ENCODE measurements around the gene VAT1L.
"Not testable (repeated sequence)": the region's sequence is repeated elsewhere in the genome, so short reads cannot be mapped to it uniquely, and the experiment has no call there.

The VAT1L gene

DNA sequence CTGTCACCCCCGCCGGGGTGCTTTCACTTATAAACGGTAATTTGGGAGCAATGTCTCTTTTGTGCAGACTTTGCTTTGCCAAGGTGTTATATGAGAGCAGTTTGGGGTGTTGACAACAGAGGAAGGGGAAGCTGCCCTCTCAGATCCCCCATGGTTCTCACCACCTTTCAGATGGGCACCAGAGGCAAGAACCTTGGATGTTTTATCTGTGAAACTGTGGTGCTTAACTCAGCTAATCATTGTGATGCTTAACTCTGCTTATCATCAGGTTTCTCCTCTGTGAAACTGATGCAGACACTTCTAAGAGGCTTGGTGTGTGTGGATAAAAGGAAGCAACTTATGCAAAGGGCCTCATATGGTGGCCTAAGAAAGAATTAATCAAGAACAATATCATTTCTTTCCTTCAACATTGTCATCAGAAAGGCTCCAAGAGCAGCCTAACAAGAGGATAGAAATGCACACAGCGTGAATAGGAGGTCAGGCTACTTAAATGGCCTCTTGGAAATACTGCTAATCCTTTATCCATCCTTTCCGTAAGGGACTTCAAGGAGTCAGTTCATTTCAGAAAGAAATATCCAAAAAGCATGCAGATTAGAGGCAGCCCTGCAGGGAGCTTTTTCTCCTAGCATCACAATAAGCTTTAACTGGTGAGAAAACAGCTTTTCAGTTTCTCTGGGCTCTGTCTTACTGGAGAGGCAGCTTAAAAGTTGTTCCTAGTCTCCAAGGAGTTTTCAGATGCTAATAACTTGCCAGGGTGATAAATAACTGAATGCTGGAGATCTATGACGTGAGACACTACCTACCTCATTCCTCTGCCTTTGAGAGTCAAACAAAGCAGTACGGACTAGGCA, 178.9 kb downstream of the VAT1L start:
- no peaks in the 10 kb centered on the region for H3K36me3 Mint-ChIP-seq (ENCODE audit: low read depth)
- no peak overlapping the region for H3K27ac Mint-ChIP-seq
- no peaks in the 10 kb centered on the region for H3K9me3 Mint-ChIP-seq
- peaks cover 18% of the 10 kb centered on the region for H3K27me3 Mint-ChIP-seq
- H3K4me3 Mint-ChIP-seq = no peak overlapping the region
- H3K4me1 Mint-ChIP-seq (ENCODE audit: low read depth) = no peaks in the 10 kb centered on the region
- intact Hi-C loops (cut with micrococcal nuclease) = no loop called here

DNA sequence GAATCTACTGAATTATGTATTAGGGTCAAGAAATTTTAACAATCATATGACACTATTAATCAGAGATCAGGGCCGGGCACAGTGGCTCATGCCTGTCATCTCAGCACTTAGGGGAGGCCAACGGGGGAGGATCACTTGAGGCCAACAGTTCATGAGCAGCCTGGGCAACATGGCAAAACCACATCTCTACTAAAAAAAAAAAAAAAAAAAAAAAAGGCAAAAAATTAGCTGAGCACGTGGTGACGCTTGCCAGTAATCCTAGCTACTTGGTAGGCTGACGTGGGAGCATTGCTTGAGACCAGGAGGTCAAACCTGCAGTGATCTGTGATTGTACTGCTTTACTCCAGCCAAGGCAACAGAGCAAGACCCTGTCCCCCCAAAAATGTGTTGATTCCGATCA, 181.5 kb downstream of the VAT1L start:
- H3K4me3 Mint-ChIP-seq = no peak overlapping the region
- H3K27me3 Mint-ChIP-seq = peaks cover 4% of the 10 kb centered on the region
- no peaks in the 10 kb centered on the region for H3K4me1 Mint-ChIP-seq (ENCODE audit: low read depth)
- H3K9me3 Mint-ChIP-seq = no peaks in the 10 kb centered on the region
- H3K27ac Mint-ChIP-seq = no peak overlapping the region
- H3K36me3 Mint-ChIP-seq (ENCODE audit: low read depth) = no peaks in the 10 kb centered on the region
- intact Hi-C loops (cut with micrococcal nuclease) = no loop called here

DNA sequence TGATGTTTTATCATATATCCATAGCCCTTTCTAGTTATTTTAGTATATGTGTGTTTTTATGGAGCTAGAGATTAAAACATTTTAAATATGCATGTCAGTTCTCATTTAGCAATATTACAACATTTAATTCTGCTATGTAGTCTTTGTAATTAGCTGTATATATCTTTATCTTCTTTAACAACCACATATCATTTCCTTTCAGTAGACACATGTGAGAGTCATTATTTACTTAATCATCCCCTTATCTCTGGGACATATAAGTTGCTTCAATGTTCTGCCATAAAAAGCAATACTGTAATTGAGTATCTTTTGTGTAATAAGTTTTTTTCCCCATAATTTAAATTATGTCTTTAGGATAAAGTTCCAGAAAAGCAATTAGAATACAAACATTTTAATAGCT, 182.0 kb downstream of the VAT1L start:
- Mint-ChIP-seq H3K27me3 (peaks cover 3% of the 10 kb centered on the region), H3K4me1 (ENCODE audit: low read depth) (no peaks in the 10 kb centered on the region), H3K36me3 (ENCODE audit: low read depth) (no peaks in the 10 kb centered on the region), H3K9me3 (no peaks in the 10 kb centered on the region), H3K4me3 (no peak overlapping the region), H3K27ac (no peak overlapping the region)
- intact Hi-C loops (cut with micrococcal nuclease) = no loop called here

DNA sequence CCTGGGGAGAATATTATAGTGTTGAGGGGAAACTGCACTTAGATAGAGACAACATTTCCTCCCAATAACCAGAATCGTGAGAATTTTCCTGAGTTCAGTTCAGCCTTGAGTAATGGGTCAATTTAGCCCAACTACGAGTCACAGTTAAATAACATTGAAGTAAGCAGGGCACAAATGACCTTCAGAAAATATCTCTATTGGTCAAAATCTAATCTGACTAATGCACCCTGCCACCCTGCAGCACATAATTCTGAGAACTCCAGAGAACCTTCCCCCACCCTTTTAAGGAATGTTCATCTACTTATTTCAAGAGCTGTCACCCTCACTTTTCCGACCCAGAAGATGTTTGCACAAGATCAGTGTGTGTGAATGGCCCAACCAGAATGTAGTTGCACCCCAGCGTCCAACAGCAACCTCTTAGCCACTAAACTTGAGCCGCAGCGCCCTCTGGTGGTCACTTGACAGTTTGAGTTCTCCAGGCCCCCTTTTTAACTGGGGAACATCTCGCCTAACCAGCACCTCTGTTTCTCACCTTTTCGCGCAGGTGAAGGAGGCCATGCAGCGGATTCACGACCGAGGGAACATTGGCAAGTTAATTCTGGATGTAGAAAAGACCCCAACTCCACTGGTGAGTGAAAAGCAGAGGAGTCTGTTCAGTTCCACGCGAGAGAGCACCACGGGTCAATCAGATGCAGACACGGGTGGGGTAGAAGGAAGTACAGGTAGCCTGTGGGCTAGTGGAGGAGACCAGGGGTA, 183.1 kb downstream of the VAT1L start:
- H3K36me3 Mint-ChIP-seq (ENCODE audit: low read depth) = no peaks in the 10 kb centered on the region
- peaks cover 3% of the 10 kb centered on the region for H3K27me3 Mint-ChIP-seq
- H3K27ac Mint-ChIP-seq = no peak overlapping the region
- no peaks in the 10 kb centered on the region for H3K9me3 Mint-ChIP-seq
- intact Hi-C loops (cut with micrococcal nuclease) = loop anchor here (1.0 kb wide), 1 partner anchor 296 kb away; no protein-coding TSS in a partner anchor
- no peaks in the 10 kb centered on the region for H3K4me1 Mint-ChIP-seq (ENCODE audit: low read depth)
- no peak overlapping the region for H3K4me3 Mint-ChIP-seq

DNA sequence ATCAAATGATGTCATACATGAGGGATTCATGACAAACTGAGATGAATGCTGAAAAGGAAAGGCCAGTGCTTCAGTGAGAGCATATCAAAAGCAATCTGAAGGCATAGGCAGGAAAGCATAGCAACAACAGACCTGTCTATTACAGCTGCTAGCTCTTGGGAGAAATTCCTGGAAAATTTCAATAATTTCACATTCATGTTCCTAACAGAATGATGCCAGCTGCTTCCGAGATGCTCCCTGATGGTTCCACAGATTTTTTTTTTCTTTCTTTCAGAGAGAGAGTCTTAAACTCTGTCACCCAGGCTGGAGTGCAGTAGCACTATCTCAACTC, 183.7 kb downstream of the VAT1L start:
- H3K36me3 Mint-ChIP-seq (ENCODE audit: low read depth) = no peaks in the 10 kb centered on the region
- no peak overlapping the region for H3K4me3 Mint-ChIP-seq
- H3K4me1 Mint-ChIP-seq (ENCODE audit: low read depth) = peaks cover 2% of the 10 kb centered on the region
- H3K9me3 Mint-ChIP-seq = no peaks in the 10 kb centered on the region
- H3K27me3 Mint-ChIP-seq = peaks cover 3% of the 10 kb centered on the region
- H3K27ac Mint-ChIP-seq = no peak overlapping the region
- intact Hi-C loops (cut with micrococcal nuclease) = no loop called here

DNA sequence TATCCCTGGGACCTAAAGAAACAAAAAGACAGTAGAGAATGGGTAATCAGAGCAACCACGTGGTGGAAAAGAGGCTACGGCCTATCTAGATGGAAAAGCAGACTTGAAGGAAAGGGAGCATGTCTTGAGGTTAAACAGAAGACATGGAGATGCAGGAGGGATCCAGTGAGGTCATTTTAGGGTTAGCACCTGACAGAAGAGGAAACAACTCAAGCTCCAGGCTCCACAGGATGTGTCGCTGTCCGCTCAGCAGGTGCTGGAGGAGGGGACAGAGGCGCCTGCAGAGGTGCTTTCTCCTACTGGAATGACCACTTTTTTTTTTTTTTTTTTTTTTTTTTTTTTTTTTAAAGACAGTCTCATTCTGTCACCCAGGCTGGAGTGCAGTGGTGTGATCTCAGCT, 186.5 kb downstream of the VAT1L start:
- H3K4me1 Mint-ChIP-seq (ENCODE audit: low read depth) = peaks cover 10% of the 10 kb centered on the region
- intact Hi-C loops (cut with micrococcal nuclease) = no loop called here

DNA sequence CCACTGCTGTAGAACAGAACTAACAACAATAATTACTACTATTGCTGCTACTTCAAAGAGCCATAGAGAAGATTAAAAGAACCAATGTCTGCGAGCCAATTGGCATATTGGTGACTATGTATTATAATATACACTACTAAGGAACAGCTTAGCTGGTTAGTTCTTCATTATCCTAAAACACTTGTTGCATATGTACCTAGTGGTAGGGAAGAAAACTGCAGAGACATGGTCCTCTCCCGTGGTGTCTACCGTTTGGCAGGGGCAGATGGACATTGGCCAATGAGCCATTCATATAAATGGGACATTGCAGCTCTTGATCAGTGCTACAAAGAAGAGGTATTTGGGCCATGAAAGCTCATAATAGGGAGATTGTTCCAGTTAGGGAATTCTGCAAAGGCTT, 187.6 kb downstream of the VAT1L start:
- Mint-ChIP-seq H3K9me3 (no peaks in the 10 kb centered on the region), H3K27ac (no peak overlapping the region), H3K27me3 (peaks cover 3% of the 10 kb centered on the region), H3K4me3 (no peak overlapping the region), H3K36me3 (ENCODE audit: low read depth) (no peaks in the 10 kb centered on the region), H3K4me1 (ENCODE audit: low read depth) (peaks cover 10% of the 10 kb centered on the region)
- intact Hi-C loops (cut with micrococcal nuclease) = no loop called here

More for the DNA sequence above, 186.5 kb downstream of the VAT1L start:
- no peak overlapping the region for H3K27ac Mint-ChIP-seq
- no peak overlapping the region for H3K4me3 Mint-ChIP-seq
- H3K27me3 Mint-ChIP-seq = peaks cover 3% of the 10 kb centered on the region
- H3K9me3 Mint-ChIP-seq = no peaks in the 10 kb centered on the region
- H3K36me3 Mint-ChIP-seq (ENCODE audit: low read depth) = no peaks in the 10 kb centered on the region

DNA sequence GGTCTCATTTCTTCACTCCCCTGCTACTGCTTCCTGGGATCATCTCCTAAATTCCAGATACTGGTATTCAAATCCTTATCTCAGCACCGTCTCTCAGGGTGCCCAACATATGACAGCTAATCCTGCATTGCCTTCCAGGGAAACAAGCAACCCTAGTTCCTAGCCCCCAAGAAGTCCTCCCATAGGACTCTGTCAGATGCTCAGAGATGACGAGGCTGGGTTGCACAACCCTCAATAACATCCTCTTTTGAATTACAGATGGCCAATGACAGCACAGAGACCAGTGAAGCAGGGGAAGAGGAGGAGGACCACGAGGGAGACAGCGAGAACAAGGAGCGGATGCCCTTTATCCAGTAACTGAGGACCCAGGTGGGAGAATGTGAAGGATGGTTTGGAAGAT, 189.0 kb downstream of the VAT1L start:
- Mint-ChIP-seq H3K9me3 (no peaks in the 10 kb centered on the region), H3K27ac (no peak overlapping the region), H3K4me3 (no peak overlapping the region), H3K27me3 (no peaks in the 10 kb centered on the region), H3K4me1 (ENCODE audit: low read depth) (peaks cover 10% of the 10 kb centered on the region), H3K36me3 (ENCODE audit: low read depth) (no peaks in the 10 kb centered on the region)
- intact Hi-C loops (cut with micrococcal nuclease) = no loop called here

DNA sequence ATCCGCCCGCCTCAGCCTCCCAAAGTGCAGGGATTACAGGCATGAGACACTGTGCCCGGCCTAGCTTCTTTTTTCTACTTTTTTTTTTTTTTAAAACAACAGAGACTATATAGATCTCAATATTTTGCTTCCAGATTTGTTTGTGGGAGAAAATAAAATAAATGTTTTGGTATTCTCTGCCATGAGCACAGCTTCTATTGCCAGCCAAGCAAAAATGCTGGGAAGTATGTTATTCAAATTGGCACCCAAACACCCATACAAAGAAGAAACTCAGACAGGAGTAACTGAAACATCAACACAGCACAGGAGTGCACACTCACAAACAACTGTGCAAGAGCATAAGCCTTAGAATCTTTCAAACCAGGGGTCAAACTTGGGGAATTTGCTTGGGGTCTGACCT, 196.7 kb downstream of the VAT1L start:
- H3K4me3 Mint-ChIP-seq = no peak overlapping the region
- H3K27me3 Mint-ChIP-seq = peaks cover 5% of the 10 kb centered on the region
- no peaks in the 10 kb centered on the region for H3K36me3 Mint-ChIP-seq (ENCODE audit: low read depth)
- intact Hi-C loops (cut with micrococcal nuclease) = no loop called here
- no peak overlapping the region for H3K27ac Mint-ChIP-seq
- no peaks in the 10 kb centered on the region for H3K9me3 Mint-ChIP-seq
- H3K4me1 Mint-ChIP-seq (ENCODE audit: low read depth) = no peaks in the 10 kb centered on the region

DNA sequence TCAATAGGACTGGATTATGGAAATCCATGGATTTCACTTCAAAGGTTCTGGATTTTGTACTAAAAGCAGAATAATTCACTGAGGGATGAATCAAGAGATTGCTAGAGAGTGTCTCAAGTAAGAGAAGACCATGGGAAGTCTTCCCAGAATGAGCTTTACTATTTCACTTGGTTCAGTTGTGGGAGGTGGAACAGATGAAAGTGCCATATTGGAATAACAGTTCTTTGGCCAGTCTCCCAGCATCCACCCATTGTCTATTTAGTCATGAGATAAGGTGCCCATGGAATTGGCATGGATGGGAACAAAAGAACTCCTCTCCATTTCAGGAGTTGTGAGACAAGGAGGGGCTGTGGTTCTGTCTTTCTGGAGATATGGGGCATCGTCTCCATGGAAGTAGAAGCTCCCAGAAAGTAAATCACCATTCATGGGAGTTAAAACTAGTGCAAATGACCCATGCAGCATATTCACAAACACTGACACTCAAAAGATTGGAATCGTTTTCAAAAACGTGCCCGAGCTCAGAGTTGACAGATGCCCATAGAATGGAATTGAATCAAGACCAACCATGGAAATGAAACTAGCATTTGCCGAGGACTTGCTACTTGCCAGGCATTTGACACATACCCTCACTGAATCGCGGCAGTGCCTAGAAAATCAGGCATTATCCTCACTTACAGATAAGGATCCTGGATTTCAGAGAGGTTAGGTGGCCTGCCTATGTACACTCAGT, 197.8 kb downstream of the VAT1L start:
- H3K4me1 Mint-ChIP-seq (ENCODE audit: low read depth) = no peaks in the 10 kb centered on the region
- H3K27ac Mint-ChIP-seq = no peak overlapping the region
- no peaks in the 10 kb centered on the region for H3K36me3 Mint-ChIP-seq (ENCODE audit: low read depth)
- H3K9me3 Mint-ChIP-seq = no peaks in the 10 kb centered on the region
- intact Hi-C loops (cut with micrococcal nuclease) = no loop called here
- peaks cover 5% of the 10 kb centered on the region for H3K27me3 Mint-ChIP-seq
- no peak overlapping the region for H3K4me3 Mint-ChIP-seq

DNA sequence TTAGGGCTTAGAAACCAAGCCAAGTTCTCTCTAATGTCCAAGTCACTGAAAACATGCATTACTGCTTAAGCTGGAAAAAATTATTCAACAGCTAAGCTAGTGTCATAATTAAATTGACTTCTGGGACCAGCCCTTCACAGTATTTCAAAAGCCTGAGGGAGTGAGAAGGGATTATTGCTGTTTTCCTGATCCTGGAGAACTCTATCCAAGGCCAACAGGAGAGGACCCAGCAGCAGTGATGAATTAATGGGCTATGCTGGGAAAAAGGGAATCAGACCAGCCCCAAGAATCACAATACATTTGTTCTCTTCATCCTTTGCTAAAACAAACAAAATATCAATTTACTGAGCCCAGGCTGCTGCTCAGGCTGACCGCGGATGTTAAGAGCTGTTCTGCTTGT, 199.4 kb downstream of the VAT1L start:
- intact Hi-C loops (cut with micrococcal nuclease) = no loop called here

DNA sequence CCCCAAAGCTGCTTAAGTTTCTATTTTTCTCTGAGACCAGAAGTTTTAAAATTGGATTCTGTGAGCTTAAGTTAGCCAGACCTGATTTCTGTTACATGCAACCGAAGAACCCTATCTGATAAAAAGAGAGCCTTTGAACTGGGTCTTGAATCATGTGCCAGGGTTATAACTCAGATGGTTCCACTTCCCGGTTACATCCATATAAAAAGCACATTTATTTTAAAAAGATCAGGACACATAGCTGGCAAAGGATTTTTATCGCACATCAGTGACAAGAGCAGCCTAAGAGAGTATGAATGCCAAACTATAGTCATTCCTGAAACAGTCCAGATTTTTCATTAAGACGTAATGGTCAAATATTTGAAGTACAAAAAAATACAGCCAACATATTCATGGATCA, 201.5 kb downstream of the VAT1L start:
- H3K27ac Mint-ChIP-seq = no peak overlapping the region
- peaks cover 6% of the 10 kb centered on the region for H3K27me3 Mint-ChIP-seq
- no peak overlapping the region for H3K4me3 Mint-ChIP-seq
- no peaks in the 10 kb centered on the region for H3K4me1 Mint-ChIP-seq (ENCODE audit: low read depth)
- intact Hi-C loops (cut with micrococcal nuclease) = no loop called here
- no peaks in the 10 kb centered on the region for H3K36me3 Mint-ChIP-seq (ENCODE audit: low read depth)
- H3K9me3 Mint-ChIP-seq = peaks cover 3% of the 10 kb centered on the region

More for the DNA sequence above, 199.4 kb downstream of the VAT1L start:
- Mint-ChIP-seq H3K4me3 (no peak overlapping the region), H3K9me3 (no peaks in the 10 kb centered on the region), H3K27me3 (peaks cover 6% of the 10 kb centered on the region), H3K36me3 (ENCODE audit: low read depth) (no peaks in the 10 kb centered on the region), H3K4me1 (ENCODE audit: low read depth) (no peaks in the 10 kb centered on the region), H3K27ac (no peak overlapping the region)

DNA sequence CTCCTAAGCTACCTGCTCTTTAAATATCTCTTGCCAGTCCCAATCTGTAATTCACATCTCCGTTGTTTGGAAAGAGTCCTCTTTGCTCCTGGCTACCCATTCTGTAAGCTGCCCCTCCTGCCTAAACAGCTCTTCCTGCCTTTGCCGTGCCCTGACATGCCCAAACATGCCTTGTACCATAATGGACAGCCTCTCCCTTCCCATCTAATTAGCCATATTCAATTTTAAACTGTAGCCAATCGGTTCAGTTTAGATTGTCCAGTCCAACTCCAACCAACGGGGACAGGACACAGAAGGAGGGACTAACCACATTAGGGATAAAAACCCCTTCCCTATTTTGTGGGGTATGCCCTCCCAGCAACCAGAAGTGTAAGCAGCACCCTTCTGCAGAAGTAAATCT, 203.3 kb downstream of the VAT1L start:
- no peak overlapping the region for H3K4me3 Mint-ChIP-seq
- H3K36me3 Mint-ChIP-seq (ENCODE audit: low read depth) = no peaks in the 10 kb centered on the region
- H3K4me1 Mint-ChIP-seq (ENCODE audit: low read depth) = no peaks in the 10 kb centered on the region
- intact Hi-C loops (cut with micrococcal nuclease) = no loop called here
- H3K27ac Mint-ChIP-seq = no peak overlapping the region
- H3K9me3 Mint-ChIP-seq = peaks cover 22% of the 10 kb centered on the region
- H3K27me3 Mint-ChIP-seq = peaks cover 6% of the 10 kb centered on the region

DNA sequence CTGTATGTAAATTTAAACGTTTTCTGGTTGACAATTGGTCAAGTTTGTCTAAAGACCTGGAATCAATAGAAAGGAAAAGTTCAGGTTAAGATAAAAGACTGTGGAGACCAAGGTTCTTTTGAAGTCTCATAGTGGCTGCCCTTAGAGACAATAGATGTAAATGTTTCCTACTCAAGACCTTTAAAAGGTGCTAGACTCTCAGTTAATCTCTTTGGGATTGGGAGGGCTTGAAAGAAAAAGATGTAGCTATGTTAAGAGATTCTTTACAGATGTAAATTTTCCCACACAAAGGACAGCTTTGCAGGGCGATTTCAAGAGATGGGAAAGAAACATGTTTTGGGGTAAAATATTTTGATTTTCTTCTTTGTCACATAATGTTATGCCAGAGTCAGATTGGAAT, 204.0 kb downstream of the VAT1L start:
- peaks cover 28% of the 10 kb centered on the region for H3K9me3 Mint-ChIP-seq
- H3K4me3 Mint-ChIP-seq; H3K27me3 Mint-ChIP-seq; H3K27ac Mint-ChIP-seq; H3K36me3 Mint-ChIP-seq (ENCODE audit: low read depth); intact Hi-C loops (cut with micrococcal nuclease); H3K4me1 Mint-ChIP-seq (ENCODE audit: low read depth): not testable (repeated sequence)

All from dendritic cell treated with granulocyte-macrophage colony-stimulating factor and Interleukin-4, amounts not matched to agents 40 ng/mL and 50 ng/mL, for 4 days (primary cell).